Activated CD8-positive, alpha-beta memory T cell treated with anti-CD3 and anti-CD28 coated beads for 24 hours (primary cell): Measurements from ENCODE around the gene GCNT2.
"Not testable (repeated sequence)": the region's sequence is repeated elsewhere in the genome, so short reads cannot be mapped to it uniquely, and the experiment has no call there.

Experiments used
- DNase-seq: peaks from one replicate; pipeline ENCODE4 v3.0.0-alpha.2; 2020

The GCNT2 gene

DNA sequence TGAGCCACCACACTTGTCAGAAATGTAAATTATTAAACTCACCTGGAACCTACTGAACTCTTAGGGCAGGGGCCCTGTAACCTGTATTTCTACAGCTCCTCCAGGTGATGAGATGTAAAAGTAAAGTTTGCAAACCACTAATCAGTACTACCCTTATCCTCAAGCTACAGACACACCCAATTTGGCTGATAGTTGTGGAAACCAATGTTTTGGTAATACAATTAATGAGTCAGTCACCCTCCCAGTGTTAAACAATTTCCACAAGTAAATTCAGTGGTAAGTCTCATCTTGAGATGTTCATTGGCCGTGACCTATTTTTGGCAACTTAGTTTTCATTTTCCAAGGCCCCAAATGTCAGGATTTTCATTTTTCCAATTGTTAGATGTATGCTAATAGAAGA, 29.6 kb downstream of the GCNT2 start:
- DNase-seq = no peak

DNA sequence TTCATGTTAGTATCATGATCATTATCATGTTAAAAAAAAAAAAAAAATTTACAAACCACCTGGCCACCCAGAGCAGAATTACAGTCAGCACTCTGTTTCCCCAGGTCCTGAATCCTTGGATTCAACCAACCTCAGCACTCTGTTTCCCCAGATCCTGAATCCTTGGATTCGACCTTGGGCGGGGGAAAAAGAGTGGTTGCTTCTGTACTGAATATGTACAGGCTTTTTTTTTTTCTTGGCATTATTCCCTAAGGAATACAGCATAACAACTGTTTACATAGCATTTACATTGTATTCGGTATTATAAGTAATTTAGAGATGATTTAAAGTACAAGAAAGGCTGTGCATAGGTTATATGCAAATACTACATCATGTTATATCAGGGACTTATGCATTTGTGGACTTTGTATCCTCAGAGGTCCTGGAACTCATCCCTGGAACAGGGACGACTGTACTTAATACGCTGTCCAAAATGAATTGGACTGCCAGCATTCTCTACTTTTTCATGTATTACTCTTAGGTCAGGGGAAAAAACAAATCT, 31.2 kb downstream of the GCNT2 start:
- no peak for DNase-seq

DNA sequence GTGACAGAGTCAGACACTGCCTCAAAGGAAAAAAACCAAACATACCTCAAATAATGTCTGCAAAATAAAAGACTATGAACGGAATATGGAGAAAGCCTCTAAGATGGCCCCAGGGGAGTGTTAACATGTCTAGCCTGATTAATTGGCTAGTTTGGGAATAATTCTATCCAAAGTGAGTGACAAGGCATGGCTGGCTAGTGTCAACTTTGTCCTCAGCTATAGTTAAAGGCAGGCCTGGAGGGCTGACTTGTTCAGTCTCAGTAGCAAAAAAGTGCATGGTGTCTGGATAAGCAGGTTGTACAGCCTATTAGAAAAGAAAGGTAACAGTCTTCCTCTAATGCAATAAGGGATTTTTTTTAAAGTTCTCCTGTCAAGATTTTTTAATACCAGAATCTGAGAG, 32.7 kb downstream of the GCNT2 start:
- no peak for DNase-seq

DNA sequence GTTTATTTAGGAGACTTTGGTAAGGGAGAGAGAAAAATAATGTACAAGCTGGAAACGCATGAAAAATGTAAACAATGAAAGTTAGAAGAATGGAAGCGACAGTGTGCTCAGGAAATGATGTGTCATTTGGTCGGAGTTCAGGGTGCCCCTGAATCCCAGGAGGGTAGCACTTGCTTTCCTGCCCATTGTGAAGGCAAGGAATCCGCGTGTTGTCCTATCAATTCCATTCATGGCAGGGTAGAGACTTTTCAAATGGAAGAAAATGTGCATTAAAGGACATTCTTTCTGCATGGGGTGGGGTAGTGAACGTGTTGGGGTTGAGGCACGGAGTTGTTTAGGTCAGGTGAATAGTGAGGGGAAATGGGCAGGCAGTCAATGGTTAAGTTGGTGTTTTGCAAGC, 33.7 kb downstream of the GCNT2 start:
- DNase-seq = no peak

DNA sequence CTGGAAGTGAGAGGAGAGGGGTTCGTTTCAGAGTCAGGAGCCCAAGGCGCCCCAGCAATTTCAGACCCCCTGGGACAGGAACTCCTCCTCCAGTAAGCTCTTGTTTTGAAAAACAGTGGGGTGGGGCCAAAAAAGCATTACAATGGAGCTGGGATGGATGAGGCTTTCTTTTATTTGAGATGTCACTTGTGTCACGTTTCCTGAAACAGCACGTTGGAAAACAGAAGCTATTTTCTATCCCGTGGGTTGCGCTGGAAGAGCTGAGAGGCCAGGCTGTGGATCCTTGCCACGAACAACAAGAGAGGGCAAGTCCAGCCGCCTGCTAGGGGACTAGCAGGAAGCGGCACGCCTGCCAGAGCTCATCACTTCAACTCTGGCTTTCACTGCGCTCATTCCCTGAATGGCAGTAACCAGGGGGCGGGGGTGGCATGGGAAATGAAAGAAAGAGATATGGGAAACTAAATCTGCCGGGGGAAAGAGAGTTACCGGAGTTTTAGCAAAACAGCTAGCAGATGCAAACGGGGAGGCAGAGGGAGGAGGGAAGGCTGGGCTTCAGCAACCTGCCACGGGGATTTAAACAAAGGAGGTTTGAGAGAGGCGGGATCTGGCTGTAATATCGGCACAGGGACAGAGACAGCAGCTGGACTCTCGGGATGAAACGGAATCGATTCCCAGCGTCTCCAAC, 34.6 kb downstream of the GCNT2 start:
- DNase-seq = no peak

DNA sequence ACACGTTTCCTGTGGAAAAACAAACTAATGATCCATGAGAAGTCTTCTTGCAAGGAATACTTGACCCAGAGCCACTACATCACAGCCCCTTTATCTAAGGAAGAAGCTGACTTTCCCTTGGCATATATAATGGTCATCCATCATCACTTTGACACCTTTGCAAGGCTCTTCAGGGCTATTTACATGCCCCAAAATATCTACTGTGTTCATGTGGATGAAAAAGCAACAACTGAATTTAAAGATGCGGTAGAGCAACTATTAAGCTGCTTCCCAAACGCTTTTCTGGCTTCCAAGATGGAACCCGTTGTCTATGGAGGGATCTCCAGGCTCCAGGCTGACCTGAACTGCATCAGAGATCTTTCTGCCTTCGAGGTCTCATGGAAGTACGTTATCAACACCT, 35.4 kb downstream of the GCNT2 start:
- DNase-seq = no peak

DNA sequence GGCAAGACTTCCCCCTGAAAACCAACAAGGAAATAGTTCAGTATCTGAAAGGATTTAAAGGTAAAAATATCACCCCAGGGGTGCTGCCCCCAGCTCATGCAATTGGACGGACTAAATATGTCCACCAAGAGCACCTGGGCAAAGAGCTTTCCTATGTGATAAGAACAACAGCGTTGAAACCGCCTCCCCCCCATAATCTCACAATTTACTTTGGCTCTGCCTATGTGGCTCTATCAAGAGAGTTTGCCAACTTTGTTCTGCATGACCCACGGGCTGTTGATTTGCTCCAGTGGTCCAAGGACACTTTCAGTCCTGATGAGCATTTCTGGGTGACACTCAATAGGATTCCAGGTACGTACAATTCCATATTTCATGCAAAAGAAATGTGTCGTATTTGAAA, 35.8 kb downstream of the GCNT2 start:
- DNase-seq = no peak

DNA sequence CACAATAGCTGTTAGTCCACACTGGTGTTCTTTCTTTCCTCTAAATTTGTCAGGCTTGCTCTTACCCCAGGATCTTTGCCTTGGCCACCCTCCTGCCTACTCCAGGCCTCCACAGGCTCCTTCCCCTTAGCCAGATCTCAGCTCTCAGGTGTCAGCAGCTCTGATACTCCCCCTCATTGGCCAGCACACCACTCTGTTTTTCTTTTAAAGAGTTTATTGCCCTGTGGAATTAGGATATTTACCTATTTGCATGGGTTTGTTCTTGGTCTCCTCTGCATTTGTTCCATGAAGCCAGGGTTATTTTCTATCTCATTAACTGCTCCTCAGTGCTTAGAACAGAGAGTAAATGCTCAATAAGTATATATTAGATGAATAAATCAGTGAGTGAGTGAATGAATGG, 36.8 kb downstream of the GCNT2 start:
- no peak for DNase-seq

DNA sequence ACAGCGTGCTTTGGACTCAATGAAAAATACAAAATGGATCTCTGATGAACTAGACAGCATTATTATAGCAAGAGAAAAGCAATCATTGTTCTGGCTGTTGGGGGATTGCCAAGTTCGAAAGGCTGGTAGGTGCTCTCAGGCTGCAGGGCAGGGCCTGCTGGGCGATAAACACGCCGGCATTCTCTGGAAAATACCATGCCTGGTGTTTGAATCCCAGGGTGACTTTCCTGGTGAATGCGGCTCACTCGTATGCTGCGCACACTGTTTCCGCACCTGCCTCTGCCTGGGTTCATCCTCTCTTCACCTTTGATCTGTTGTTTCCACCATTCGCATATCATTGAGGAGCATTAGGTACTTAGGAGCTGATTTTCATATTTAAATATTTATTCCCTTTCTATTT, 37.4 kb downstream of the GCNT2 start:
- no peak for DNase-seq

DNA sequence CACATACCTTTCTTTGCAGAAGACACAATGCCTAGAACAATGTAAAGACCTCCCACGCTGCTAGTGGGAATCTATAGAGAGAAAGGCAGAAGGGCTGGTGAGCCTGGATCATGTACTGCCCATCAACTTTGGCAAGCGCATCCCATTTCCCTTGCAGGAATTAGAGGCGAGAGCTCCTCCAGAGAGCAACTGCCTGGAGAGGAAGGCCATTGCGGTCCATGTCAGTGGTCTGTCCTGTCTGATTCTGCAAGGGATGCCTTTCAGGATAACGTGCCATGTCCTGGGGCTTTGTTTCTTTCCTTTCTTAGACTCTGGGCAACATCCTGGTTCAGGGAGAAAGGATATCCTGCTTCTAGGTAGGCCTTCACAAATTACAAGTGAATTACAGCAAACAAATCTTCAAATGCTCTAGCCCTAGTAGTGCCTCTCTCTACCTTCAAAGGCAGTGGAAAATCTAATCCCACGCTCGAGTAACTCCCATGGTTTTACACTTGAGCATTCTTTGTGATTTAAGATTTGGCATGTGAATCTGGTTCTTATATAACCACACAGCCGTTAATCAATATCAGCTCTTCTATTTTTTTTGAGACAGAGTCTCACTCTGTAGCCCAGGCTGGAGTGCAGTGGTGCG, 38.5 kb downstream of the GCNT2 start:
- no peak for DNase-seq

DNA sequence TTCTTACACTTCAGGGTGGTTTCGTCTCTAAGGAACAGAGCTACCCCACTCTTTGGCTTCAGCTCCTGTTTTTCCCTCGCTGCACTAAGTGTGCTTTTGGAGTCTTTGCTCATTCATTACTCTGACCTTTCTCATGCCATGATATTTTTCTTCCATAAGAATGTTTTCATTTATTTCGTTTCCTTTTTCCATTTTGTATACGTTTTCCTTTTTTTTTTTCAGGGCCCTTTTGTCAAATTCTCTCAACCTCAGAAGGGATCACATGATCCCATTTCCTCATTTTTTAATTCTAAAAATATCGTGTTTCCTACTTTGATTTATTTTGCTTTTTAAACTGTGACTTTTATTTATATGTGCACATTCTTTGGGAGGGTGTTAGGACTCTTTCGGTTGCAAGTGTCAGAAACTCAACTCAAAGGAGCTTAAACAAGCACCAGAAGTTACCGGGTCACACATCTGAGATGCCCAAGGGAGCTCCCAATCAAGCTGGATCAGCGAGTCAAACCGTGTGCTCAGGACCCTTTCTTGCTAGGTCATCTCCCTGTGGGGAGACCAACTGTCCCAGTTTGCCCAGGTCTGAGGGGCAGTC, 40.6 kb downstream of the GCNT2 start:
- DNase-seq = no peak

DNA sequence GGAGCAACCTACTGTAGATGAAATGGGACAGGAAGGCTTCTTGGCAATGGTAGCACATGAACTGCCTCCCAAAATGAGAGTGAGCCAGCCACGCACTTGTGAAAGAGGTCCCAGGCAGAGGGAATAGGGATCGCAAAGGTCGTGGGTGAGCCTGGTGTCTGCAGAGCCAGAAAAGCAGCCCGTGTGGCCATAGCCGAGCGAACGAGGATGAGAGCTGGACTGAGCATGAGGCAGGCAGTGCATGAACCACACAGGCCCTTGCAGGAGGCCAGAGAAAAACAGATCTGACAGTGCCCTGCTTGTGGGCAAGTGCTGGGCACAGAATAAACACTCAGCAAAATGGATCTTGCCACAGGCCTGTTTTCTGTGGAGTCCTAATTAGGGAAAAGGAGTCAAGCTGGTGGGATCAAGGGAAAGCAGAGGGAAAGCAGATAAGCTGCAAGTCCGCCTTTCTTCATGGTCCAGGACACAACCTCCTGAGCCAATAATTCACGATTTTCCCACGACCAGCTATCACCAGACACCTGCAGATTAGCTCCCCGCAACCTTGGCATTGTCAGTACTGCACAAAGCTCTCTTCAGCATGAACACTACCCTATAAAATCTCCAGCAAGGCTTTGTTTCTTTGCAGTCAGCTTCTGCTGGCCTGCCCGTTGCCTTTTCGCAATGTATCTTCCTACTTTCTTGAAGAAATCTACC, 44.0 kb downstream of the GCNT2 start:
- DNase-seq = no peak

DNA sequence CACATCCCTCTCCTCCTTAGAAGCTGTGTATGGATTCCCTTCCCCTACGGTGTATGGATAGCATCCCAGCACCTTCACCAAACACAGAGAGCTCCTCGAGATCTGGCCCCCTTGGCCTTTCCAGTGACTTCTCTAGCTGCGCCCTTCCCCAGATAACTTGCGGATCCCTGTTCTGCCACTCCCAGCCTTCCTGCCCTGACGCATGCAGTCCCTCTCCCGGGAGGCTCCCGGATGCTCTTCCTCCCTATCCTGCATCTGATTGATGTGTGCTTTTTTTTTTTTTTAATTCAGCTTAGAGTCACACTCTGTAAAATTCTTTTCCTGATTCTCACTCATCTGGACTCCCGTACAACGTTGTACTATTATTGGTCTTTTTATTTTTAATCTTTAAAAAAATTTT, 44.8 kb downstream of the GCNT2 start:
- DNase-seq = no peak

DNA sequence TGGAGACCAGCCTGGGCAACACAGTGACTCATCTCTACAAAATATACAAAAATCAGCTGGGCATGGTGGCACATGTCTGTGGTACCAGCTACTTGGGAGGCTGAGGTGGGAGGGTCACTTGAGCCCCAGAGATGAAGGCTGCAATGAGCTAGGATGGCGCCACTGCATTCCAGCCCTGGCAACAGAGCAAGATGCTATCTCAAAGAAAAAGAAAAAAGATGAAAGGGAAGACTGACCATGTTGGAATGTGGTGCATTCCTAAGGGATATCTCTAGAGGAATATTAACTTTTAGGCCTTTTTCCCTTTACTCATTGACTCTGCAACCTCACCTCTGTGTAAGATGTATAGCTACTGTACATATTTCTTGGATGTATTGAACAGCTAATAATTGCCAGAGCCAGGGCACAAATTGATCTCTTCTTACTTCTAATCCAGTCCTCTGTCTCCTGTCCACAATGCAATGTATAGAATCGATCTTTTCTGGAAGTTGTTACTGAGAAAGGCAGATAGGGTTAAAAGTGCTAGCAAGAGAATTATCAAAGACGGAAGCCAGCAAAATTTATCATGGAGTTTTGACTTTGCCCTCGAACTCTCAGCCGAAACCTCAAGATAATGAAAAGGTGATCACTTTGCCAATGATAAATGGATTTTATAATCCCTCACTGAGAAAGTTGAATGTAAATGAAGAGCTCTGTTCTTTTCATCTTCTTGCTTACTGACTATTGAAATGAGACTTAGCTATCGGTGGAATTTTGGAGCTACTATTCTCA, 46.3 kb downstream of the GCNT2 start:
- no peak for DNase-seq

DNA sequence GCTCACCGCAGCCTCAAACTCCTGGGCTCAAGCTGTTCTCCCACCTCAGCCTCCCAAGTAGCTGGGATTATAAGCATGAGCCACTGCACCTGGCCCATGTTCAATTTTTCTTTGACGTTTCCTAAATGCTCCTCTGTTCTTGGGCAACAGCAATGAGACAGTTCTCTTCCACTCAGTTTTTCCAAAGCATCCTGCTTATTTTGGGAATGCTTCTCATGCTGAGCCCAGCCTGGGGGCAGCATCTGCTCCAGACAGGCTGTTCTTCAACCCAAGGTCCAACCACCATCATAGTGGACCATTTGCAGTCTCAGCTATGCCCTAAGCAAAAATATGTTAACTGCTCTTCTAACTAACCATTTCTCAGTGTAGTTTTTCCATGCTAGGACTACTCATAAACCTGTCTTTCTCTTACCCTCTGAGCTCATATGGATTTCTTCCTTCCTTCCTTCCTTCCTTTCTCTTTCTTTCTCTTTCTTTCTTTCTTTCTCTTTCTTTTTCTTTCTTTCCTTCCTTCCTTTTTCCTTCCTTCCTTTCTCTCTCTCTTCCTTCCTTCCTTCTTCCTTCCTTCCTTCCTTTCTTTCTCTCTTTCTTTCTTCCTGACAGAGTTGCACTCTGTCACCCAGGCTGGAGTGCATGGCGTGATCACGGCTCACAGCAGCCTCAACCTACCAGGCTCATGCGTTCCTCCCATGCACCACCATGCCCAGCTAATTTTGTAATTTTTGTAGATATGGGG, 48.4 kb downstream of the GCNT2 start:
- no peak for DNase-seq

DNA sequence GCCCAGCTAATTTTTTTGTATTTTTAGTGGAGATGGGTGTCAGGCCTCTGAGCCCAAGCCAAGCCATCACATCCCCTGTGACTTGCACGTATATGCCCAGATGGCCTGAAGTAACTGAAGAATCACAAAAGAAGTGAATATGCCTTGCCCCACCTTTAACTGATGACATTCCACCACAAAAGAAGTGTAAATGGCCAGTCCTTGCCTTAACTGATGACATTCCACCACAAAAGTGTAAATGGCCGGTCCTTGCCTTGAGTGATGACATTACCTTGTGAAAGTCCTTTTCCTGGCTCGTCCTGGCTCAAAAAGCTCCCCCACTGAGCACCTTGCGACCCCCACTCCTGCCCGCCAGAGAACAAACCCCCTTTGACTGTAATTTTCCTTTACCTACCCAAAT, 54.4 kb downstream of the GCNT2 start:
- not testable (repeated sequence) for DNase-seq

DNA sequence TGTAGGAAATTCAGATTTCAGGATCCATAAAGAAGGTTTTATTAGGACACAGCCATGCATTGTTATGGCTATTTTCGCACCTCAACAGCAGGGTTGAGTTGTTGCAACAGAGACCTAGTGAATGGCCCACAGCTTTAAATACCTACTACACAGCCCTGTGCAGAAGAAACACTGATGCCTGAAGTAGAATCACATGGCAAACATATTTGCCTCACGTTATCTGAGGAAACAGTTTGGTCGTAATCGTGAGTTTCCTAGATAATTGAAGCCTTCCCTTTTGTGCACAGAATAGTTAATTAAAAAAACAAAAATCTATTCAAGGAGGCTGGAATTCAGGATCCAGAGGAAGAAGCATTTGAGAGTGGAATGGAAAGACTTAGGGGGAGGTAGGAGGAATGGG, 55.1 kb downstream of the GCNT2 start:
- DNase-seq = no peak

DNA sequence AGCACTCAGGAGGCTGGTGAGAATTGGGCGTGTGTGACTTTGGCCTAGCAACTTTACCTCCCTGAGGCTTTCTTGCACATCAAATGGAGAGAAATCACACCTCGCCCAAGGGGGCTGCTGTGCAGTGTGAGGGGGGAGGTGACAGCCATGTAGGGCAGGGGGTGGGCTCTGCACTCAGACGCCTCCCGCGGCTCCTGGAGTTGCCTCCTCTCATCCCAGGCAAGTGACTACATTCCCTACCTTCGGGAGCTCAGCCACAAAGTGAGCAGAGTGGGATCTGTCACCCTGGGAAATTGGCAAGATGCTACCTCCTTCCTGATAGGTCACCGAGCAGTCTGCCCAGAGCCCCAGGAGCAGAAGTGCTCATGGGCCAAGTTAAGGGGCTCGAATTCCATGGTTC, 56.0 kb downstream of the GCNT2 start:
- DNase-seq = no peak

DNA sequence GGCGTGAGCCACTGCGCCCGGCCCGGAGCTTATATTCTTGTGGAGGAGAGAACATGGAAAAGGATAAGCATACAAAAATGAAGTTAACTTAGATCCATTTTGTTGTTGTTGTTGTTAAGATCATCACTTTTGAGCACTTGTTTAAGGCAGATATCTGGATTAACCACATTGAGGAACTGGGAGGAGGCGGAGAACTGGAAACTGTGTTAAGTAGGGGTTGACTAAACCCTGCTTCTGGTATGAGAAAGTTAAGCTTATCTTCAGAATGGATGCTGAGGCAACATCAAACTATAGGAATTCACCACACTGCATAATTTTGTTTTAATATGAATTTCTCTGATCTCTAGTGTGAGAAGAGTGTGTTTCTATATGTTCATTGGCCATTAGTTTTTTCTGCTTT, 57.6 kb downstream of the GCNT2 start:
- DNase-seq = no peak

DNA sequence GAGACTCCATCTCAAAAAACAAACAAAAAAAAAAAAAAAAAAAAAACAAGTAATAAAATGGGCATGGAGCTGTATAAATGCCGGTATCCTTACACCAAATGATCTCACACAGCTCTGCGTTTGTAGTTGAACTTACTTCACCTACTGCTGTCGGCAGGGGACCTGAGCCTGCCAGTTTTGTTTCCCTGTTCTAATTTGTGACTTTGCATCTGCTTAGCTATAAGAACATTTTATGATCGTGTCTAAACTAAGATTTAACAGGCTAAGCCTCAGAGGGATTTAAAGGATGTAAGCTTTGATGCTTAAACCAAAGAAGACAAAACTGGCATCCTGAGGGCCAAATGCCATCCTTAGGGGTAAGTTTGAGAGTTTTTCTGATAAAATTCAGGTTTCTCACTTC, 58.7 kb downstream of the GCNT2 start:
- no peak for DNase-seq

DNA sequence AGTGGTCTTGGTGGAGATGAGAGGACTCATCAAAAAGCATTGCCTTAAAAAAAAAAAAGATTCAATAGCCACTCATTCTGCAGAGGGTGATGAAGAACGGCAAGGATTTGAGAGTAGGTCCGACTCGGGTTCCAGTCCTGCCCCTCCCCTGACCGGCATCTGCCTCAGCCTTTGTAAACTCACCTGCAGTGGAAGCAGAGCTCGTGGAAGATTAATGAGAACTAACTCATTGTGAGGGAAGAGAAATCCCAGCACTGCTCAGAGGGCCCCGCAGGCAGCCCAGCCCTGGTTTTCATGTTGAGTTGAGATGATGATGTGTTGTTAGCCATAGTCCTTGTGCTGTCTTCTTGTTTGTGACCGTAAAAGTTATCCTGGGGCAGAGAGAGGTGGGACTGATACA, 59.4 kb downstream of the GCNT2 start:
- DNase-seq = no peak

DNA sequence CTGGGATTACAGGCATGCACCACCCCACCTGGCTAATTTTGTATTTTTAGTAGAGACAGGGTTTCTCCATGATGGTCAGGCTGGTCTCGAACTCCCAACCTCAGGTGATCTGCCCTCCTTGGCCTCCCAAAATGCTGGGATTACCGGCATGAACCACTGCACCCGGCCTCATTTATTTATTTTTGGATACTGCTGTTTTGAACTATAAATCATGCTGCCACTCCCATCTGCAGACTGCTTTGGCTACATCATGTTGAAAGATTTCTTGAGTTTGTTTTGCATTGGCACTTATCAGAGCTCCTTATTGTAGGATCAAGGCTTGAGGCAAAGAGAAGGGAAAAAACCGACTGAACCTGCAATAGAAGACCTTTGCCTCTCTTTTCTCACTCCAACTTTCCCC, 60.3 kb downstream of the GCNT2 start:
- DNase-seq = not testable (repeated sequence)
